PC-9 (cell line): ENCODE data around the gene PRR5L. TPM values are rescaled to one million over a fixed set of nuclear protein-coding genes. Genes with fewer than 3 reads are reported as not detected.

Source experiments
- BruUV-seq: library from RNA; stranded (reverse); fragments of 400-500 nt; replicated peaks from 2 replicates; lab custom pipeline; 2021; lab: Mats Ljungman, UMichigan
- CTCF ChIA-PET: fragments of 300-600 bp; sonication (Branson Sonifier 250); formaldehyde crosslinking; loops from one replicate; lab custom pipeline; 2022; ENCODE audit warnings: antibody characterized with exemption; lab: Charles Lee
- POLR2A ChIA-PET: fragments of 300-600 bp; sonication (Branson Sonifier 250); formaldehyde crosslinking; loops from one replicate; lab custom pipeline; 2022; ENCODE audit warnings: antibody characterized with exemption; ENCODE audit not compliant: unreplicated experiment; lab: Charles Lee
- DNase-seq, 2 experiments: peaks; one replicate each; pipeline versions ENCODE4 v3.0.0 to v3.0.0-alpha.2; 2015 to 2022; ENCODE audit warnings: mixed read lengths in 1 of 2
- H2AFZ ChIP-seq: fragments of 200-600 bp; sonication (generic); 2 replicates; pipeline ENCODE4 v1.8.1; 2017; ENCODE audit warnings: antibody characterized with exemption
- H3F3A ChIP-seq: fragments of 200-600 bp; sonication (generic); 2 replicates; pipeline ENCODE4 v1.8.1; 2017; ENCODE audit warnings: antibody characterized with exemption, mild to moderate bottlenecking, low read depth; ENCODE audit not compliant: insufficient read depth
- H3K27ac ChIP-seq: fragments of 200-600 bp; sonication (generic); 2 replicates; pipeline ENCODE4 v1.6.1; 2016; ENCODE audit warnings: mixed run types
- H3K27me3 ChIP-seq: fragments of 200-600 bp; sonication (generic); 2 replicates; pipeline ENCODE4 v1.6.1; 2016; ENCODE audit warnings: low read depth, mixed run types; ENCODE audit not compliant: insufficient read depth
- H3K36me3 ChIP-seq: fragments of 200-600 bp; sonication (generic); 2 replicates; pipeline ENCODE4 v1.6.1; 2016; ENCODE audit warnings: low read depth, mixed run types
- H3K4me1 ChIP-seq: fragments of 200-600 bp; sonication (generic); replicated peaks from 2 replicates; pipeline ENCODE4 v1.6.1; 2016; ENCODE audit warnings: mixed run types; ENCODE audit not compliant: insufficient read depth
- H3K4me2 ChIP-seq: fragments of 200-600 bp; sonication (generic); 2 replicates; pipeline ENCODE4 v1.6.1; 2017; ENCODE audit warnings: mixed run types
- H3K4me3 ChIP-seq: fragments of 200-600 bp; sonication (generic); 2 replicates; pipeline ENCODE4 v1.6.1; 2016; ENCODE audit warnings: mixed run types
- H3K79me2 ChIP-seq: fragments of 200-600 bp; sonication (generic); 2 replicates; pipeline ENCODE4 v1.6.1; 2017; ENCODE audit warnings: low read depth, mixed run types
- H3K9me2 ChIP-seq: fragments of 200-600 bp; sonication (generic); 2 replicates; pipeline ENCODE4 v1.8.1; 2017; ENCODE audit warnings: mild to moderate bottlenecking; ENCODE audit not compliant: insufficient read depth
- H3K9me3 ChIP-seq: fragments of 200-600 bp; sonication (generic); 2 replicates; pipeline ENCODE4 v1.8.1; 2016; ENCODE audit warnings: low read depth; ENCODE audit not compliant: insufficient read depth
- H4K20me1 ChIP-seq: fragments of 200-600 bp; sonication (generic); 2 replicates; pipeline ENCODE4 v1.8.1; 2017; ENCODE audit not compliant: insufficient read depth
- CTCF ChIP-seq: fragments of 200-600 bp; sonication (generic); conservative IDR thresholded peaks from 2 replicates; pipeline ENCODE4 v1.6.1; 2017; ENCODE audit warnings: mixed run types, antibody characterized with exemption, mild to moderate bottlenecking, moderate library complexity
- EZH2 ChIP-seq: fragments of 200-600 bp; sonication (generic); IDR thresholded peaks from 2 replicates; pipeline ENCODE4 v1.8.0; 2017; ENCODE audit warnings: antibody characterized with exemption, low read depth
- intact Hi-C: fragments of 100-400 bp; cut with micrococcal nuclease; formaldehyde crosslinking; loops from one replicate; pipeline ENCODE4 v1.10.0; 2022; ENCODE audit not compliant: unreplicated experiment
- total RNA-seq: library from RNA; stranded (reverse); gene quantifications from 2 replicates; pipeline ENCODE4 v1.2.3, GENCODE V29; 2021

Gene PRR5L
- total RNA-seq, 1 experiment from 2014 or later, result 5.1 TPM

DNA sequence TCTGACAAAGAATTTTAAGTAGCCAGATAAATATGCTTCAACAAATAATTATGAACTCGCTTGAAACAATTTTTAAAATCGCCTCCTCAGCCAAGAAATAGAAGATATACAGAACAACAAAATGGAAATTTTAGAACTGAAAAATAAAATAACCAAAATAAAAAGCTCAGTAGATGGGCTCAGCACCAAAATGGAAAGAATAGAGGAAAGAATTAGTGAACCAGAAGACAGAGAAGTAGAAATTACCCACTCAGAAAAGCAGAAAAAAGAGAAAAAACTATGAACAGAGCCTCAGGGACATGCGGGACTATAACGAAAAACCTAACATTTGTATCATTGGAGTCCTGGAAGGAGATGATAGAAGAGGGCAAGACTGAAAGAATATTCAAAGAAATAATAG lies 14.2 kb upstream of the PRR5L start:
- H3F3A ChIP-seq, result no peaks in the 10 kb centered on the region
- H3K79me2 ChIP-seq, result peaks cover 17% of the 10 kb centered on the region; the same call in 1 of the 2 replicates
- H2AFZ ChIP-seq, result no peak overlapping the region
- ChIA-PET POLR2A (no interaction called here), CTCF (no interaction called here)
- H3K27me3 ChIP-seq, result no peaks in the 10 kb centered on the region
- no peak for DNase-seq
- no peaks in the 10 kb centered on the region for H3K9me2 ChIP-seq
- H3K4me1 ChIP-seq, result no peaks in the 10 kb centered on the region
- BruUV-seq, result no TSS peak
- H3K4me2 ChIP-seq, result no peak overlapping the region
- no peak overlapping the region for H3K4me3 ChIP-seq
- TF ChIP-seq EZH2, result no peak
- no peak for TF ChIP-seq CTCF
- no peak overlapping the region for H3K27ac ChIP-seq
- intact Hi-C loops, result no loop called here
- no peaks in the 10 kb centered on the region for H3K36me3 ChIP-seq
- H4K20me1 ChIP-seq, result 0 out of 2 replicates have a peak, but pooled peaks cover 3% of the 10 kb centered on the region
- H3K9me3 ChIP-seq, result no peaks in the 10 kb centered on the region

- intact Hi-C loops, result no loop called here
- Histone ChIP-seq H3F3A (peaks cover 4% of the 10 kb centered on the region; the same call in 1 of the 2 replicates), H3K4me2 (no peak overlapping the region), H3K79me2 (peaks cover 19% of the 10 kb centered on the region; the same call in 1 of the 2 replicates), H3K27me3 (no peaks in the 10 kb centered on the region), H3K27ac (no peak overlapping the region), H3K9me3 (no peaks in the 10 kb centered on the region), H3K36me3 (no peaks in the 10 kb centered on the region), H3K4me1 (peaks cover 4% of the 10 kb centered on the region; the same call in 1 of the 2 replicates), H3K9me2 (no peaks in the 10 kb centered on the region), H4K20me1 (no peaks in the 10 kb centered on the region), H3K4me3 (no peak overlapping the region), H2AFZ (no peak overlapping the region)
- ChIA-PET POLR2A (no interaction called here), CTCF (no interaction called here)
- no TSS peak for BruUV-seq
- DNase-seq, result no peak
- no peak for TF ChIP-seq CTCF
- no peak for TF ChIP-seq EZH2
Measured at GRCh38 chr11:36282926-36283325, 13.2 kb upstream of the PRR5L start.

- Histone ChIP-seq H3K9me3 (no peaks in the 10 kb centered on the region), H2AFZ (peak overlapping the region; percentile 94), H4K20me1 (no peaks in the 10 kb centered on the region), H3K36me3 (no peaks in the 10 kb centered on the region), H3K4me1 (peaks cover 14% of the 10 kb centered on the region), H3K9me2 (no peaks in the 10 kb centered on the region), H3K27me3 (no peaks in the 10 kb centered on the region), H3F3A (peaks cover 6% of the 10 kb centered on the region; the same call in 1 of the 2 replicates), H3K4me3 (peak overlapping the region; percentile 63), H3K4me2 (peak overlapping the region; percentile 80), H3K79me2 (peaks cover 23% of the 10 kb centered on the region; the same call in 1 of the 2 replicates), H3K27ac (peak overlapping the region; percentile 36; the same call in 1 of the 2 replicates)
- POLR2A ChIA-PET, result no interaction called here
- BruUV-seq, result TSS peak; percentile 65
- intact Hi-C loops, result no loop called here
- CTCF ChIA-PET, result interaction anchor here (0.5 kb wide), 1 partner anchor 167 kb away, joined by 5 read pairs; no protein-coding TSS in a partner anchor
- no peak for TF ChIP-seq CTCF
- TF ChIP-seq EZH2, result no peak
- no peak for DNase-seq
Measured at GRCh38 chr11:36288442-36289225, 7.5 kb upstream of the PRR5L start.
